ENCODE measurements around the gene GNAT1.

- TF ChIP-seq CTCF (IDR thresholded peaks at IDR 0.05) (no peak), POLR2A (IDR thresholded peaks at IDR 0.05) (no peak)
Observed at GRCh38 chr3:50184242-50184978, 7.0 kb upstream of the GNAT1 start.

Data from breast epithelium (tissue), 3 donors.